ENCODE data around the gene LASP1. TPM values are rescaled to one million over a fixed set of nuclear protein-coding genes. Genes with fewer than 3 reads are reported as not detected.

Gene LASP1
- total RNA-seq, 1 donor from 2014 or later = 66.6 TPM

GRCh38 chr17:38885728-38886642 is 16.1 kb downstream of the LASP1 start:
- DNase-seq = peak; percentile 61
- no peak for TF ChIP-seq CTCF (IDR thresholded peaks at IDR 0.05; ENCODE audit: partially characterized antibody, unreplicated experiment)
- Mint-ChIP-seq H3K27me3 (ENCODE audit: unreplicated experiment) (peaks cover 5% of the 10 kb centered on the region), H3K4me3 (ENCODE audit: unreplicated experiment) (peak overlapping the region; percentile 76), H3K36me3 (ENCODE audit: unreplicated experiment) (no peaks in the 10 kb centered on the region), H3K27ac (ENCODE audit: unreplicated experiment) (peak overlapping the region; percentile 21), H3K9me3 (ENCODE audit: unreplicated experiment) (peaks cover 1% of the 10 kb centered on the region), H3K4me1 (ENCODE audit: low read depth, unreplicated experiment) (peaks cover 23% of the 10 kb centered on the region)

GRCh38 chr17:38886643-38887010 is 16.8 kb downstream of the LASP1 start:
- Mint-ChIP-seq H3K27me3 (ENCODE audit: unreplicated experiment) (peaks cover 5% of the 10 kb centered on the region), H3K4me1 (ENCODE audit: low read depth, unreplicated experiment) (peaks cover 20% of the 10 kb centered on the region), H3K27ac (ENCODE audit: unreplicated experiment) (no peak overlapping the region), H3K9me3 (ENCODE audit: unreplicated experiment) (peaks cover 1% of the 10 kb centered on the region), H3K36me3 (ENCODE audit: unreplicated experiment) (no peaks in the 10 kb centered on the region), H3K4me3 (ENCODE audit: unreplicated experiment) (no peak overlapping the region)
- DNase-seq = no peak
- no peak for TF ChIP-seq CTCF (IDR thresholded peaks at IDR 0.05; ENCODE audit: partially characterized antibody, unreplicated experiment)

GRCh38 chr17:38888842-38889241 is 19.0 kb downstream of the LASP1 start:
- Mint-ChIP-seq H3K36me3 (ENCODE audit: unreplicated experiment) (no peaks in the 10 kb centered on the region), H3K27ac (ENCODE audit: unreplicated experiment) (no peak overlapping the region), H3K4me3 (ENCODE audit: unreplicated experiment) (no peak overlapping the region), H3K9me3 (ENCODE audit: unreplicated experiment) (peaks cover 1% of the 10 kb centered on the region), H3K4me1 (ENCODE audit: low read depth, unreplicated experiment) (peaks cover 13% of the 10 kb centered on the region), H3K27me3 (ENCODE audit: unreplicated experiment) (peaks cover 10% of the 10 kb centered on the region)
- TF ChIP-seq CTCF (IDR thresholded peaks at IDR 0.05; ENCODE audit: partially characterized antibody, unreplicated experiment) = no peak
- DNase-seq = no peak

- Mint-ChIP-seq H3K4me1 (ENCODE audit: low read depth, unreplicated experiment) (peaks cover 15% of the 10 kb centered on the region), H3K4me3 (ENCODE audit: unreplicated experiment) (no peak overlapping the region), H3K36me3 (ENCODE audit: unreplicated experiment) (no peaks in the 10 kb centered on the region), H3K27me3 (ENCODE audit: unreplicated experiment) (peaks cover 13% of the 10 kb centered on the region), H3K27ac (ENCODE audit: unreplicated experiment) (no peak overlapping the region), H3K9me3 (ENCODE audit: unreplicated experiment) (peaks cover 1% of the 10 kb centered on the region)
- DNase-seq = no peak
- no peak for TF ChIP-seq CTCF (IDR thresholded peaks at IDR 0.05; ENCODE audit: partially characterized antibody, unreplicated experiment)
These were observed 20.0 kb downstream of the LASP1 start for GRCh38 chr17:38889745-38890409.

- Mint-ChIP-seq H3K4me1 (ENCODE audit: low read depth, unreplicated experiment) (peaks cover 13% of the 10 kb centered on the region), H3K9me3 (ENCODE audit: unreplicated experiment) (peaks cover 1% of the 10 kb centered on the region), H3K27ac (ENCODE audit: unreplicated experiment) (no peak overlapping the region), H3K36me3 (ENCODE audit: unreplicated experiment) (no peaks in the 10 kb centered on the region), H3K27me3 (ENCODE audit: unreplicated experiment) (peaks cover 13% of the 10 kb centered on the region), H3K4me3 (ENCODE audit: unreplicated experiment) (no peak overlapping the region)
- no peak for TF ChIP-seq CTCF (IDR thresholded peaks at IDR 0.05; ENCODE audit: partially characterized antibody, unreplicated experiment)
- DNase-seq = no peak
These were observed 20.5 kb downstream of the LASP1 start for GRCh38 chr17:38890410-38890746.

Data from glutamatergic neuron (in vitro differentiated cells).